HUDEP-2 (cell line): ENCODE data around the gene MAPK6.
"Not testable (repeated sequence)": the region's sequence is repeated elsewhere in the genome, so short reads cannot be mapped to it uniquely, and the experiment has no call there.

Source experiments
- DNase-seq, 76 experiments: peaks; one replicate each; lab custom pipeline; 2025; ENCODE audit not compliant: unreplicated experiment in 76 of 76; lab: John Stamatoyannopoulos, UW

The MAPK6 gene

DNA sequence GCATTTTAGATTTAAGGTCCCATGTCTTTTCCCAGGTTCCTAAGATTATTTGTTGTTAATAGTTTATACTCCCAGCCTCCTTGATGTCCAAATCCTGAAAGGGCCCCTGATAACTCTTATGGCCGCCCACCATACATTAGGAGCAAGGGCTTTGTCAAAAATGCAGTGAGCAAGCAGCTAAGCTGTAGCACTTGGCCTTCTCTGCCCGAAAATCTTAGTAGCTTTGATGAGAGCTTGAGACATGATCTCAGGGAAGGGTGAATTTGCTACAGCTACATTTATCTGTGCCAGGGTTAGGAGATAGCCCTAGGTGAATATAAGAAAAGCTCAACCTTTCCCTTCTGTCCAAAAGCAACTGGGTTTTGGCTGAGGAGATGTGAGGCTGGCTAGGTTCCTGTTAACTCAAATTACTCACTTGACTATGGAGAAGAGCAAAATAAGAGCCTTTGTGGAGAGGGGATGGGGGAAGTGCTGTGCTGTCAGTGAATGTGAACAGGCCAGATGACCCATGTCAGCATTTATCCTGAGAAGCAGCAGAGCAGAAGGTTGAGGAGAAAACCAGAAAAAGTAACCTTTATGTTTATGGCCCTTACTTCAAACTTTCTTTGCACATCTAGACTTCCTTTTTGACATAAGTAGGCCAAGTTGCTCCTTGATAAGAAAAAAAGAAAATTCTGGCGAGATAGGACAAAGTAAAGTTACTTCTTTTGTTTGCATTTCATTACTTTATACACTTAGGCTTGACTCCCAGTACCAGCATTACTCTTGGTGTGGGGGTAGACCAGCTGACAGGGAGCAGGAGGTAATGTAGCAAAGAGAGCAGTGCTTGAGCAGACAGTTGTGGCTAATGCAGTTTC lies 21.1 kb downstream of the MAPK6 start:
- peak in 1 of 76 experiments; percentile 1 for DNase-seq

DNA sequence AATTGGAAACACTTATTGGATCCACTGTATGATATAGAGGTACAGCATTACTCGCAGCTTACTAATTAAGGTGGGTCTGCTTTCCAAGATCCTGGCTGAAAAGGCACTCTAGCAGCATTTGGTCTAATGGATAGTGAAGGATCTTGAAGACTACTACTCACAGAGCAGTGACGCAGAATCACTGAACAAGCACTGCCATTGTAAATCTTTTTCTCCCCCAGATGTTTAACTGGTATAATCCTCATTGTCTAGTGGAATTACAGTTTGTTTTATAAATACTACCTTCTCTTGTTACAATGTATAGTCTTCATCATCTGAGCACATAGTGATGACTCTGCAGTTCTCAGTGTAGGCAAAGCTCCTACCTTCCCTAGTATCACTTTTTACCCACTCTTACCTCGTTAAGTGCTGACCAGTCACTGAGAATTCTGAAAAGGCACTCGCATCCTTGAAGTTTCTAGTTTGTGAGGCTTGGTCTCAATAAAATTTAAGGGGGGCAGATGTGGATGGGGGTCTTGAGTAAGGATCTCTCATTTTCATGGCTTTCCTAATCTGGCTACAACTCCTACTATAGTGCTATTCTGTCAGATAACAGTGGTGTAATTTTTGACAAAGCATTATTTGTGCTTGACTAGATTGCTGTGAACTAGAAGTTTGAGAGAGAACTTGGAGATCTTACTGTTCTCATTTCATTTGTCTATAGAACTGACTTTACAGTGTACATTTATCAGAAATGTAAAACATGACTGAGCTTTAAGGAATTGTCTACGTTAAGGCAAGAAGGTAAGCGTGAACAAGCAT lies 23.2 kb downstream of the MAPK6 start:
- no peak for DNase-seq

DNA sequence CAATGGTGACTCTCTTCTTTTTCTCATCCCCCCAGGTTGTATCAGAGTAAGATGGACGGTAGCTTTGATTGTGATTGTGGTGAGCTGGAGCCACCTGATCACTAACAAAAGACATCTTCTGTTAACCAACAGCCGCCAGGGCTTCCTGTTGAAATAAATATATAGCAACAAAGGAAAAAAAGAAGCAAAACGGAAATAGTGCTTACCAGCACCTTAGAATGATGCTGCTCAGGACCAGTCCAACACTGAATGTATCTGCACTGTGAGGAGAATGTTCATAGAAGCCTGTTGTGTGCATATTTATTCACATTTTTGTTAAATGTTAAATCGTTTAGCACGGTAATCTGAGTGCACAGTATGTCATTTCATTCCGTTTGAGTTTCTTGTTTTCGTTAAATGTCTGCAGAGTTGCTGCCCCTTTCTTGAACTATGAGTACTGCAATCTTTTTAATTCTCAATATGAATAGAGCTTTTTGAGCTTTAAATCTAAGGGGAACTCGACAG lies 26.8 kb downstream of the MAPK6 start:
- not testable (repeated sequence) for DNase-seq

DNA sequence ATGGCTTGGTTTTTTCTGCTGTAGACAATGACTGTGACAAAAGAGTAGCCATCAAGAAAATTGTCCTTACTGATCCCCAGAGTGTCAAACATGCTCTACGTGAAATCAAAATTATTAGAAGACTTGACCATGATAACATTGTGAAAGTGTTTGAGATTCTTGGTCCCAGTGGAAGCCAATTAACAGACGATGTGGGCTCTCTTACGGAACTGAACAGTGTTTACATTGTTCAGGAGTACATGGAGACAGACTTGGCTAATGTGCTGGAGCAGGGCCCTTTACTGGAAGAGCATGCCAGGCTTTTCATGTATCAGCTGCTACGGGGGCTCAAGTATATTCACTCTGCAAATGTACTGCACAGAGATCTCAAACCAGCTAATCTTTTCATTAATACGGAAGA lies 27.5 kb downstream of the MAPK6 start:
- not testable (repeated sequence) for DNase-seq

DNA sequence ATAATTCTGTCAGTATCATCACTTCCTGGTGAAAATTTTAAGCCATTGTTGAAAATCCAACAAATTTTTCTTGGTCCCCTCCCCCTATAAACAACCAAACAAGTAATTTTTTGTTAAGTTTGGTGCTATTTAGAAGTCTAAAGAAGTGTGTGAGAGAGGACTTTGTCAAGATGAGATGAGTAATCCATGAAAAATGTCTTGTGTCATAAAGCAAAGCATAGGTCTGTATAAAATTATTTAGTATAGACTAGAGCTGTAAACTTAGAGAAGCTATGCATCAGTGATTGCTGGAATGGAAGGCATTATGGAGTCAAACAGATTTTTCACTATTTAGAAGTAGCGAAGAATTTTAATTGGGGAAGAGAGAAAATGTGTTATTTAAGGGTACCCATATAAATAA lies 31.4 kb downstream of the MAPK6 start:
- no peak for DNase-seq

DNA sequence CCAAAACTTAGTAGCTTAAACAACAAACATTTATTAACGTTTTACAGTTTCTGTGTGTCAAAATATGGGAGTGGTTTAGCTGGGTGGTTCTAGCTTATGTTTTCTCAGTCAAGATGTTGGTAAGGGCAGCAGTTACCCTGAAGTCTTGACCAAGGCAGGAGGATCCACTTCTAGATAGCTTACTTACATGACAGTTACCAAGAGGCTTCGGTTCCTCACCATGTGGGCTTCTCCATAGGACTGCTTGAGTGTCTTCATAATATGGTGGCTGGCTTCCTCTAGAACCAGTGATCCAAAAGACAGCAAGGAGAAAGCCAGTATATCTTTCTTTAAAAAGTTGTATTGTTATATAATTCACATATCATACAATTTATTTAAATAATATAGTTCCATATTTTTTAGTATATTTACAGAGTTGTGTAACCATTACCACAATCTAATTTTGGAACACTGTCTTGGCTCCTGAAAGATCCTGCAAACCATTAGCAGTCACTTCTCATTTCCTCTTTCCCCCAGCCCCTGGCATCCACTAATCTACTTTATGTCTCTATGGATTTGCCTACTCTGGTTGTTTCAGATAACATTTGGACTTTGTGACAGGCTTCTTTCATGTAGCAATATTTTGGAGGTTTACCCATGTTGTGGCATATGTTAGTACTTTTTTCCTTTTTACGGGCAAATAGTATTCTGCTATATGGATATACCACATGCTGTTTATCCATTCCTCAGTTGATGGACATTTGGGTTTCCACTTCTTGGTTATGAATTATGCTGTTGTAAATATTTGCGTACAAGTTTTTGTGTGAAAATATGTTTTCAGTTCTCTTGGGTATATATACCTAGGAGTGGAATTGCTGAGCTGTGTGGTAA lies 33.3 kb downstream of the MAPK6 start:
- DNase-seq, result no peak

DNA sequence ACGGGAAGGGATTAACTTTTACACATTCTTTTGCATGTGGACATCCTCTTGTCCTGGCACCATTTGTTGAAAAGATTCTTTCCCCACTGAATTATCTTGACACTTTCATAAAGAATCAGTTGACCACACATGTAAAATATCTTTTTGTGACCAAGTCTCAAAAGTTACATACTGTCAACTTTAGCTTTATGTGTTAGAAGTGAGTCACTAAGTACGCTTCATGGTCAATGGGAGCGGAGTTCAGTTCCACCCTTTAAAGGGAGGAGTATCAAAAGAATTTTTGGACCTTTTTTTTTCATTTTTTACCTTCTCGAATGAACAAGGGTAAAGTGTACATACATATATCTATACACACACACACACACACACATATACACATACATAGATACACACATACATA lies 35.4 kb downstream of the MAPK6 start:
- no peak for DNase-seq

DNA sequence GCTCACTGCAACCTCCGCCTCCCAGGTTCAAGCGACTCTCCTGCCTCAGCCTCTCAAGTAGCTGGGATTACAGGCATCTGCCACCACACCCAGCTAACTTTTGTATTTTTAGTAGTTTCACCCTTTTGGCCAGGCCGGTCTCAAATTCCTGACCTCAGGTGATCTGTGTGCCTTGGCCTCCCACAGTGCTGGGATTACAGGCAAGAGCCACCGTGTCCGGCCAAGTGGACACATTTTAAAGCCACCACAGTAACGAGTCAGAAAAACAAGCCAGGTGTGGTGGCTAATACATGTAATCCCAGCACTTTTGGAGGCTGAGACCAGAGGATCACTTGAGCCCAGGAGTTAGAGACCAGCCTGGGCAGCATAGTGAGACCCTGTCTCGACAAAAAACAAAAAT lies 35.8 kb downstream of the MAPK6 start:
- not testable (repeated sequence) for DNase-seq

DNA sequence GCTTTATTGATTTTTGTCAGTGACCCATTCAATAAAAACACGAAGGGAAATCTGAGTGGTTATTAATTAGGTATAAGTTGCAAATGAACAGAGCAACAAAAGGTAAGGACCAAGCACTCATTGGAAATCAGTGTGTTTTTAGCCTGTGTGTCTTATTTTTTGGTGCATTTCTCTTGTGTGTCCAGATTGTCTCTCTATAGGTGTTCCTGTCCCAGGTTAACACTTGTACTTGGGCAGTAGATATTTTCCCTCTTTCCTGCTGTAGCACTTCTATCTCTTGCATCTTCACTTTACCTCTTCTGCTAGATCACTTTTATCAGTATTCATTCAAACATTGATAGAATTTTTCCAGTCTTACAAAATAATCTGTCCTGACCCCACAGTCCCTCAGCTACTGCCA lies 37.0 kb downstream of the MAPK6 start:
- DNase-seq, result no peak

DNA sequence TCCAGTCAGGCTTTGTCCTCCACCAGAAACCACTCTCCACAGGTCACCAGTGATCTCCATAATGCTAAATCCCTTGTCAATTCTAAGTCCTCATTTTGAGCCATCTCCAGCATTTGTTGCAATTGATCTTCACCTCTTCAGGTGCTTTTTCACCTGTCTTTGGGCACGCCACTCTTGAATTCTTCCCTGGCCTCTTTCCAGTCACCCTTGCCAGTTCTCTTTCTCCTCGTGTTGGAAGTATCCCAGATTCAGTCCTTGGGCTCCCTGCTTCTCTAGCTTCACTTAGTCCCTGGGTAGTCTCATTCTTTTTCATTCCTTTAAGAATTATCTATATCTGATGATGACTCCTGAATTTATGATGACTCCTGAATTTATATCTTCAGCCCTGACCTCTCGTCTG lies 37.5 kb downstream of the MAPK6 start:
- DNase-seq, result no peak

DNA sequence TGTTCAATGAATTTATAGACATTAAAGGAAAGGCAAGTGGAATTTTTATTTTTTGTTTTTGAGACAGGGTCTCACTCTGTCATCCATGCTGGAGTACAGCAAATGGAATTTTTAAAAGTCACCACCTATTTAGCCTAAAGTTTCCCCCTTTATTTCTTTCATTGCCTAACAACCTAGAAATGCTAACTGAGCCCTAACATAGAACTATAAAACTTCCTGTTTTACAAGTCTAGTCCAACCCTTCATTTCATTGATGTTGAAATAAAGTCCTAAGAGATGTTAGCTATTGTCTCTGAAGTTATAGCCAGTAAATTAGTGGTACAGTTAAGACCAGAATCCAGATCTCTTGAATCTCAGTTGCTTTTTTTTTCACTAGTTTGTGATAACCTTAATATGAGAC lies 39.0 kb downstream of the MAPK6 start:
- DNase-seq, result no peak

DNA sequence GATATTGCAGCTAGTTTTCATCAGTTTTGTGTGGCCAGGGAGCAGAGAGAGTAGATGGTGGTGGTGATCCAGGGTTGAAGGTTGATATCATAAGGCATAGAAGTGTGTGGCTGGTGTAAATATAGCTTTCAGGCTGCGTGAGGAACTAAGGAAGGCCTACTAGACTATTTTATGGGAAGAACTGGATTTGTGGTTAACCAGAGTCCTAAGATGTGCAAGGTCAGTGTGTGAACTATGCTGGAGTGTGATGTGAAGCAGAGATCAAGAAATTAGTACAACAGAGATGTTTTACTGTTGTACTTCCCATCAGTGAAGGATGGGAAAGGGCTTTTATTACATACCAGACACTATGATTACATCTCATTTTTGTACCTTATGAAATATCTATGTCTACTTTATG lies 41.5 kb downstream of the MAPK6 start:
- DNase-seq, result no peak

DNA sequence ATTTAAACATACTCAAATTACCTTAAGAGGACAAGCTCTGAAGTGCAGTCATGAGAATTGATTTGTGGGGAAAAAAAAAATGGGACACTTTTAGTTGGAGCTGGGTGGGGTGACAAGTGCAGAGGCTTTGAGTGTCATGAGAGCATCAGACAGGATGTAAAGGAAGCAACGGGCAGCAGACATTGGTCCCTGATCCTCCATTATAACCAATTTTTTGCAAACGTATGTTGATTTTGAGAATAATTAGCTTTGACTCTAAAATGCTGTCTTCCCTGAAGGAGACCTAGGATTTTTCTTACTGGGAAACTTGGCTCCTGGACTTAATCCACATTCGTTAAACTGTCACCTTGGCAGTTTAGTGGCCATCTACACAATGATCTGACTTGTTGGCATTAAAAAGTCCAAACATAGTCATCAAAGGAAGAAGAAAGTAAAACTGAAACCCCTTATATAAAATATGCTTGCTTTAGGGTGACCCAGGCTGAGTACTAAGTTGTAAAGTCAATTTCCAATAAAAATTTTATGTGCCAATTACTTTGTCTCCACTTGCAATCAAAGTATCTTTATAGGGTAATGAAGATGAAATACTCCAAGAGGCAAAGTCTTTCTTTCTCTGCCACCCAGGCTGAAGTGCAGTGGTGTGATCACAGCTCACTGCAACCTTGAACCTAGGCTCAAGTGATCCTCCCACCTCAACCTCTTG lies 48.0 kb downstream of the MAPK6 start:
- DNase-seq, result no peak

DNA sequence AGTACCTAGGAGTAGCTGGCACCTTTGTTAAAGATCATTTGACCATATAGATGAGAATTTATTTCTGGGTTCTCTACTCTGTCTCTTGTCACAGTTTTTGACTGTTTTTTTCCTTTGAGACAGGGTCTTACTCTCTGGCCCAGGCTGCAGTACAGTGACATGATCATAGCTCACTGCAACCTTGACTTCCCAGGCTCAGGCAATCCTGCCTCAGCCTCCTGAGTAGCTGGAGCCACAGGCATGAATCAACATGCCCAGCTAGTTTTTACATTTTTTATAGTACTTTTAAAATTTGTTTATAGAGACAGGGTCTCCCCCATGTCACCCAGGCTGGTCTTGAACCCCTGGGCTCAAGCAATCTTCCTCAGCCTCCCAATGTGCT lies 48.5 kb downstream of the MAPK6 start:
- no peak for DNase-seq

DNA sequence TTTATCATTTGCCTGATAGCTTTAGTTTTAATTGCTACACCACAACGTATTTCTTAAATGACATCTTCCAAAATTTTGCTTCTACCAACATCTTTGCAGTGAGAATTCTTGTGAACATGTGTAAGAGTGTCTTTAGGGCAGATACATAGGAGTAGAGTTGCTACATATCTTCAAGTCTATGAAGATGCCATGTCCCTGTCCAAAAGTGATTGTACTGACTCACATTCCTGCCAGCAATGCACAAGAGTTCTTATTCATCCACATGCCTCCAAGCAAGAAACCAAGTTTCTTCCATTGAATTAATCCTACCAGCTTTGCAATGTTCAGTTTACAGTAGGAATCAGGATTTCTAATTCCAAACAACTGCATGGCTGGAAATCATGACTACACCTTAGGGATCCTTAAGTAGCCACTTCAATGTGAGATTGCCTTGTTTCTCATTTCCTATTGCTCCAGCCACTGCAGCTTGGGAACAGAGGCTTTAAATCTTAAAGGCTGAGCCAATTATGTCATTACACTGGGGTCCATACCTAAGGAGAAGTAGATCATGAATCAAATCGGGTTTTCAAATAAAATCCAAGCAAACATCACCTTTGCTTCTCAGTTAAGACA lies 49.1 kb downstream of the MAPK6 start:
- no peak for DNase-seq

DNA sequence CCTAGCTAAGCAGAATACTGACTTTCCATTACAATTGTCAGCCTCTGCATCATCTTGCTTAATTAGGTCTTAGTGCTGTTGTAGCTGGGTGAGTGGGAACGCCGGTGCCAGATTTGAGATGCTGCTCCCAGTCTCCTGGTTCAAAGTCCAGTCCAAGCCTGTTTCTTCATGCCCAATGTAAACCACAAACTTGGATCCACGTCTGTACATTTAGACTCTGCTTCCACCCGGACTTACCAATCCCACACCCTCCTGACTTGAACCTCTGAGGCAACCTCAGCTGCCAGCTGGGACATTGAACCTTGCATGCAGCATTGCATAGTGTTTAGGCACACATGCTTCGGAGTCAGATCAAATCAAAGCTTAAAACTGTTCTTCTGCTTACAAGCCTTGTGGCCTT lies 50.5 kb downstream of the MAPK6 start:
- no peak for DNase-seq

DNA sequence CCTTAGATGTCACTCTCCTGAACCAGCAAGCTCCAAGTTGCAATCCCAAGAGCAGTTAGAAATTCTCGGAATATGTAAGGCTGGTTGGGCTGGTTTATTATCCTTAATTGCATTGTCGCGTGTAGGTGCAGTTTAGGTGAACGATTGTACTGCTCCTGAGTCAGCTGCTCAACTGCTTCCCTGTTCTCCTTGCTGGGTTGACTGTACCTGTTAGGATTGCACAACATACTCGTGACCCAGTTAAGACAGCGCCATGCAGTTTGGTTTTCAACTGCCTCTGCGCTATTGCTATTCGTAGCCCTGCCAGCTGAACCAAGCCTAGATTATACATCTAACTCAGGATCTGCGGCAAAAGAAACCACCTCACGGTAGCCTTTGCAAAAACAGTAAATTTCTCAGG lies 52.6 kb downstream of the MAPK6 start:
- DNase-seq, result no peak

DNA sequence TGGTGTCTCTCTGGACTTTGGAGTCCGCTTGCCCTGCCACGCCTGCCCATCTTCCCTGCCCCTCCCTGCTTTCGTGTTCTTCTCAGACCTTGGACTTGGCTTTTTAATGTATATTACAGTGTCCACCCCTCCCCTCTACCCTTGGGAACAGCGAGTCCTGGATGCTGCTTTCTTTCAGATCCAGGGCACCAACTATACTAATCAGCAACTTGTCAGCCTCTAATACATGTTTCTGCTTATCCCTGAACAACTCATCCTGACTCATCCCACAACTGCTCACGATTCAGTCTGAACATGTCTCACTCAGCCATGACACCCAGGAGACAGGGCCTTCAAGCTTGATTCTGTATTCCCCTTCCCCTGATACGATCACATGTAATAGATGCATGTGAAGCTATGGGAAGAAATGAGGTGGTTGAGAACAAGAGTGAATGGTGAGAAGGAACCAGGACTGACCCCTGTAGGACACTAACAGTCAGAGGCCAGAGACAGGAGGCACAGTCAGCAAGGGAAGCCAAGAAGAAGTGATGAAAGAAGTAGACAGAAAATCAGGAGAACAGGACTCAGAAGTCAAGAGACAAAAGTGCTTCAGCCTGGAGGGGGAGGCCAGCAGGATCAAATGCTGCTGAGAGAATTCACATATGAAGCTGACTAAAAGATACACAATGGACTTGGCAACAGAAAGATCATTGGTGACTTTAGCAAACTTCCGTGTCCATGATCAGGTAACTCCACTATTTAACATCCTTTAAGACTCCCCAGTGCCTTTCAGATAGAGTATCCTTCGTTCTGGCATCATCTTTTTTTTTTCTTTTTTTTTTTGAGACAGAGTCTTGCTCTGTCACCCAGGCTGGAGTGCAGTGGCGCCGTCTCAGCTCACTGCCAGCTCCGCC lies 58.1 kb downstream of the MAPK6 start:
- DNase-seq, result no peak
